ENCODE data around the gene KRT10. TPM values are rescaled to one million over a fixed set of nuclear protein-coding genes. Genes with fewer than 3 reads are reported as not detected.
A peak's percentile ranks its signal among the peaks of the same experiment; 100 is the strongest.

KRT10 gene
- total and polyA plus RNA-seq, 9 of the 15 experiments (the other 6 are each of a cell fraction or from before 2014, with no cell fraction given) = 47.0 to 179 (median 76.2) TPM

DNA sequence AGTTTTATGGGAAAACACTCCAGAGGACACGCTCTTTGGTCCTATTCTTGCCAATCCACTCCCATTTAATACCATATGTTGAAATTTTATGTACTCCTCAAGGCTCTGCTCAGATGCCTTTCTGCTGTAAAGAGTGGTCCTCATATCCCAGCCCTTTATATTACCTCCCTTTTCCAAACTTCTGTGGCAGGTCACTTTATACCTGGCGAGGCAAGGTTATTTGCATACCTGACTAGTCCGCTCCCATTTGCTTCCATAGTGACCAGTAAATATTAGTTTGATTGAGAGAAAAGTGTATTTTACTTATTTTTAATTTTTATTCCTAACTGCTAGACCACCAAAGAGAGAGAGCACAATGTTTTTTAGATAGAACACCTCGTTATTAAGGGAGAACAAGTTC, 27.3 kb upstream of the KRT10 start:
- FAIRE-seq = no peak

DNA sequence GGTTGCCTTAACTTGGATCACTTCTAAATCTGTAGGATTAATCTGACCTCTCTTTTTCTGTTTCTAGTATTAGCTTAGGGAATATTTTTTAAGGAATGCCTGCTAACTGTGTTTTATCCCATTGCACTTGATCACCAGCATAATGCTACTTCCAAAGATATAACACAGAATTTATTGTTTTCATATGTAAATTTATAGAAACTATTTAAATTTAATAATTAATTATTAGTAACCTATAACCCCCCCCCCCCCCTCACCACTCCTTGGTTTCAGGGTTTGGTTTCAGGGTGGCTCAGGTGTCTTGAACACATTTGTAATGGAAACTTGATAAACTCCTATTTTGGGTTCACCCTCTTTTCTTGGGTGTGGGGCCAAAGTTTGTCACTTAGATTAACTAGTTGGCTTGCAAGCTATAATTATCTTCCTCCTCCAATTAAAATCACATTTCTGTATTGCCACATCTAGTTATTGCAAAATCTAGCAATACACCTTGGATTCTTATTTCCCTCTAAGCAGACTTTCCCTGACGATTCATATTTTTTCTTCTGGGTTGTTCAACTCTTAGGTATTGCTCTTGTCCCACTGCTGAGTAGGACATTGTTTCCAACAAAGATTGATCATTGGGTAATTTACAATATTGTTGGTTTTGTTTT, 26.3 kb upstream of the KRT10 start:
- Histone ChIP-seq H4K20me1 (replicated peaks; ENCODE audit: control insufficient read depth, insufficient read depth, low read length) (no peaks in the 10 kb centered on the region), H3K79me2 (ENCODE audit: control insufficient read depth, insufficient read depth, low read length) (no peaks in the 10 kb centered on the region), H3K4me3 (no peak overlapping the region), H3K9me1 (ENCODE audit: control insufficient read depth, insufficient read depth, low read length) (no peaks in the 10 kb centered on the region), H3K9ac (ENCODE audit: insufficient read depth in 1 of 2, low read depth in 2 of 2, low read length in 2 of 2) (no peak overlapping the region), H3K4me1 (replicated peaks in 1 of 2; ENCODE audit: control insufficient read depth in 2 of 2, insufficient read depth in 2 of 2, low read length in 2 of 2) (peaks cover 6 to 27% of the 10 kb centered on the region in 2 experiments; a peak in 3 of 5 replicates), H3K27me3 (ENCODE audit: control insufficient read depth in 2 of 2, insufficient read depth in 2 of 2, low read length in 2 of 2) (no peaks in the 10 kb centered on the region), H3K27ac (ENCODE audit: extremely low read depth, low read depth, low read length) (no peak overlapping the region), H3K4me2 (ENCODE audit: insufficient read depth, low read length) (no peak overlapping the region), H3K9me3 (replicated peaks; ENCODE audit: control insufficient read depth, insufficient read depth, low read depth, low read length) (no peaks in the 10 kb centered on the region), H2AFZ (ENCODE audit: low read depth, low read length) (no peak overlapping the region), H3K36me3 (ENCODE audit: control insufficient read depth, insufficient read depth, low read length) (no peaks in the 10 kb centered on the region)
- POLR2A ChIA-PET = interaction anchor here (1.2 kb wide), 1 partner anchor 10 kb away, joined by 5 read pairs; no protein-coding TSS in a partner anchor
- in situ Hi-C loops (cut with MboI) = no loop called here
- 70% methylated on average over 1 of the region's 1 CpG for WGBS (ENCODE audit: insufficient coverage, low coverage, missing lambda C conversion rate)
- no TSS peak for BruUV-seq (replicated peaks)
- DNase-seq (ENCODE audit: extremely low read depth in 1 of 4, low spot score in 3 of 4) (no peak), FAIRE-seq (no peak), ATAC-seq (no peak)
- TF ChIP-seq, protein P1, sequence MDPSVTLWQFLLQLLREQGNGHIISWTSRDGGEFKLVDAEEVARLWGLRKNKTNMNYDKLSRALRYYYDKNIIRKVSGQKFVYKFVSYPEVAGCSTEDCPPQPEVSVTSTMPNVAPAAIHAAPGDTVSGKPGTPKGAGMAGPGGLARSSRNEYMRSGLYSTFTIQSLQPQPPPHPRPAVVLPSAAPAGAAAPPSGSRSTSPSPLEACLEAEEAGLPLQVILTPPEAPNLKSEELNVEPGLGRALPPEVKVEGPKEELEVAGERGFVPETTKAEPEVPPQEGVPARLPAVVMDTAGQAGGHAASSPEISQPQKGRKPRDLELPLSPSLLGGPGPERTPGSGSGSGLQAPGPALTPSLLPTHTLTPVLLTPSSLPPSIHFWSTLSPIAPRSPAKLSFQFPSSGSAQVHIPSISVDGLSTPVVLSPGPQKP (CRISPR knock-in tag; IDR thresholded peaks at IDR 0.05) = no peak
- TF ChIP-seq, protein P2, sequence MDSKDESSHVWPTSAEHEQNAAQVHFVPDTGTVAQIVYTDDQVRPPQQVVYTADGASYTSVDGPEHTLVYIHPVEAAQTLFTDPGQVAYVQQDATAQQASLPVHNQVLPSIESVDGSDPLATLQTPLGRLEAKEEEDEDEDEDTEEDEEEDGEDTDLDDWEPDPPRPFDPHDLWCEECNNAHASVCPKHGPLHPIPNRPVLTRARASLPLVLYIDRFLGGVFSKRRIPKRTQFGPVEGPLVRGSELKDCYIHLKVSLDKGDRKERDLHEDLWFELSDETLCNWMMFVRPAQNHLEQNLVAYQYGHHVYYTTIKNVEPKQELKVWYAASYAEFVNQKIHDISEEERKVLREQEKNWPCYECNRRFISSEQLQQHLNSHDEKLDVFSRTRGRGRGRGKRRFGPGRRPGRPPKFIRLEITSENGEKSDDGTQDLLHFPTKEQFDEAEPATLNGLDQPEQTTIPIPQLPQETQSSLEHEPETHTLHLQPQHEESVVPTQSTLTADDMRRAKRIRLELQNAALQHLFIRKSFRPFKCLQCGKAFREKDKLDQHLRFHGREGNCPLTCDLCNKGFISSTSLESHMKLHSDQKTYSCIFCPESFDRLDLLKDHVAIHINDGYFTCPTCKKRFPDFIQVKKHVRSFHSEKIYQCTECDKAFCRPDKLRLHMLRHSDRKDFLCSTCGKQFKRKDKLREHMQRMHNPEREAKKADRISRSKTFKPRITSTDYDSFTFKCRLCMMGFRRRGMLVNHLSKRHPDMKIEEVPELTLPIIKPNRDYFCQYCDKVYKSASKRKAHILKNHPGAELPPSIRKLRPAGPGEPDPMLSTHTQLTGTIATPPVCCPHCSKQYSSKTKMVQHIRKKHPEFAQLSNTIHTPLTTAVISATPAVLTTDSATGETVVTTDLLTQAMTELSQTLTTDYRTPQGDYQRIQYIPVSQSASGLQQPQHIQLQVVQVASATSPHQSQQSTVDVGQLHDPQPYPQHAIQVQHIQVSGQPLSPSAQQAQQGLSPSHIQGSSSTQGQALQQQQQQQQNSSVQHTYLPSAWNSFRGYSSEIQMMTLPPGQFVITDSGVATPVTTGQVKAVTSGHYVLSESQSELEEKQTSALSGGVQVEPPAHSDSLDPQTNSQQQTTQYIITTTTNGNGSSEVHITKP (IDR thresholded peaks at IDR 0.05; ENCODE audit: partially characterized antibody) = no peak
- TF ChIP-seq, protein P3, sequence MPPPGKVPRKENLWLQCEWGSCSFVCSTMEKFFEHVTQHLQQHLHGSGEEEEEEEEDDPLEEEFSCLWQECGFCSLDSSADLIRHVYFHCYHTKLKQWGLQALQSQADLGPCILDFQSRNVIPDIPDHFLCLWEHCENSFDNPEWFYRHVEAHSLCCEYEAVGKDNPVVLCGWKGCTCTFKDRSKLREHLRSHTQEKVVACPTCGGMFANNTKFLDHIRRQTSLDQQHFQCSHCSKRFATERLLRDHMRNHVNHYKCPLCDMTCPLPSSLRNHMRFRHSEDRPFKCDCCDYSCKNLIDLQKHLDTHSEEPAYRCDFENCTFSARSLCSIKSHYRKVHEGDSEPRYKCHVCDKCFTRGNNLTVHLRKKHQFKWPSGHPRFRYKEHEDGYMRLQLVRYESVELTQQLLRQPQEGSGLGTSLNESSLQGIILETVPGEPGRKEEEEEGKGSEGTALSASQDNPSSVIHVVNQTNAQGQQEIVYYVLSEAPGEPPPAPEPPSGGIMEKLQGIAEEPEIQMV (tag; conservative IDR thresholded peaks at IDR 0.05; ENCODE audit: low read depth) = no peak
- peak; percentile 32; the same call in 1 of the 2 replicates for TF ChIP-seq CEBPB (tag; IDR thresholded peaks at IDR 0.05)
- TF ChIP-seq HNRNPK (IDR thresholded peaks at IDR 0.05; ENCODE audit: low read depth, low read length, poor library complexity, severe bottlenecking) = peak; percentile 93
- CTCF ChIA-PET (ENCODE audit: low intra/inter-chr PET ratio) = no interaction called here
- intact Hi-C loops (cut with micrococcal nuclease) = no loop called here

More for the DNA sequence above, 27.3 kb upstream of the KRT10 start:
- H3K79me2 ChIP-seq (ENCODE audit: control insufficient read depth, insufficient read depth, low read length) = no peaks in the 10 kb centered on the region
- no peak for TF ChIP-seq ETV1 (tag; conservative IDR thresholded peaks at IDR 0.05; ENCODE audit: low read depth)
- no peak for TF ChIP-seq ZSCAN29 (IDR thresholded peaks at IDR 0.05)
- TF ChIP-seq RAD21 (CRISPR knock-in tag; conservative IDR thresholded peaks at IDR 0.05 in 1 of 2, IDR thresholded peaks at IDR 0.05 in 1 of 2) = no peak
- no peak for TF ChIP-seq RB1 (IDR thresholded peaks at IDR 0.05; ENCODE audit: low read depth)
- no peak for TF ChIP-seq HNRNPUL1 (IDR thresholded peaks at IDR 0.05; ENCODE audit: low read length)
- TF ChIP-seq ARNT (IDR thresholded peaks at IDR 0.05) = no peak
- TF ChIP-seq ATF7 (IDR thresholded peaks at IDR 0.05) = no peak
- no peak for TF ChIP-seq HDAC3 (IDR thresholded peaks at IDR 0.05; ENCODE audit: borderline replicate concordance, partially characterized antibody)
- in situ Hi-C loops (cut with MboI) (no loop called here), intact Hi-C loops (cut with micrococcal nuclease) (no loop called here)
- no peaks in the 10 kb centered on the region for H4K20me1 ChIP-seq (replicated peaks; ENCODE audit: control insufficient read depth, insufficient read depth, low read length)
- H3K4me3 ChIP-seq = no peak overlapping the region
- H3K4me2 ChIP-seq (ENCODE audit: insufficient read depth, low read length) = no peak overlapping the region
- H3K4me1 ChIP-seq (replicated peaks in 1 of 2; ENCODE audit: control insufficient read depth in 2 of 2, insufficient read depth in 2 of 2, low read length in 2 of 2) = peaks cover 0 to 27% of the 10 kb centered on the region in 2 experiments; a peak in 4 of 5 replicates
- no peaks in the 10 kb centered on the region for H3K27me3 ChIP-seq (ENCODE audit: control insufficient read depth in 2 of 2, insufficient read depth in 2 of 2, low read length in 2 of 2)
- H3K9me3 ChIP-seq (replicated peaks; ENCODE audit: control insufficient read depth, insufficient read depth, low read depth, low read length) = no peaks in the 10 kb centered on the region
- H3K36me3 ChIP-seq (ENCODE audit: control insufficient read depth, insufficient read depth, low read length) = no peaks in the 10 kb centered on the region
- no peaks in the 10 kb centered on the region for H3K9me1 ChIP-seq (ENCODE audit: control insufficient read depth, insufficient read depth, low read length)
- no peak overlapping the region for H3K9ac ChIP-seq (ENCODE audit: insufficient read depth in 1 of 2, low read depth in 2 of 2, low read length in 2 of 2)
- DNase-seq (ENCODE audit: extremely low read depth in 1 of 4, low spot score in 3 of 4) (no peak), ATAC-seq (no peak)
- POLR2A ChIA-PET = interaction anchor here (1.2 kb wide), 1 partner anchor 11 kb away, joined by 5 read pairs; no protein-coding TSS in a partner anchor
- H3K27ac ChIP-seq (ENCODE audit: extremely low read depth, low read depth, low read length) = no peak overlapping the region
- CTCF ChIA-PET (ENCODE audit: low intra/inter-chr PET ratio) = no interaction called here
- 70% methylated on average over 4 of the region's 4 CpGs for WGBS (ENCODE audit: insufficient coverage, low coverage, missing lambda C conversion rate)
- peak overlapping the region; percentile 32; the same call in 1 of the 2 replicates for H2AFZ ChIP-seq (ENCODE audit: low read depth, low read length)
- BruUV-seq (replicated peaks) = no TSS peak
